Keratinocyte (primary cell): ENCODE results near the gene PIN1. TPM values are rescaled to one million over a fixed set of nuclear protein-coding genes. Genes with fewer than 3 reads are reported as not detected.

Experiments used
- DNase-seq: peaks from one replicate; pipeline ENCODE4 v3.0.0-alpha.2; 2011; ENCODE audit warnings: low read depth, missing footprints, low spot score
- FAIRE-seq: peaks from 2 replicates; lab custom pipeline; 2011; peaks lifted over from hg19 to GRCh38; lab: Jason Lieb, UNC
- H2AFZ ChIP-seq: 2 replicates; pipeline ENCODE4 v1.6.0; 2012; ENCODE audit warnings: low read length, control low read depth, inconsistent platforms; ENCODE audit not compliant: control insufficient read depth
- H3K27ac ChIP-seq: 2 replicates; pipeline ENCODE4 v1.5.1; 2011; ENCODE audit warnings: low read length; ENCODE audit not compliant: control insufficient read depth, insufficient read depth
- H3K27me3 ChIP-seq: 3 replicates; pipeline ENCODE4 v1.6.0; 2011; ENCODE audit warnings: low read length; ENCODE audit not compliant: control insufficient read depth, insufficient read depth; ENCODE audit errors: extremely low read depth
- H3K36me3 ChIP-seq, 2 experiments: 2 replicates in 1 of 2; 3 replicates in 1 of 2; pipeline ENCODE4 v1.5.1; 2011; ENCODE audit warnings: low read length in 2 of 2, mild to moderate bottlenecking in 1 of 2; ENCODE audit not compliant: control insufficient read depth in 2 of 2, insufficient read depth in 2 of 2; ENCODE audit errors: extremely low read depth in 1 of 2
- H3K4me1 ChIP-seq: 3 replicates; pipeline ENCODE4 v1.5.1; 2011; ENCODE audit warnings: low read length; ENCODE audit not compliant: control insufficient read depth, insufficient read depth; ENCODE audit errors: extremely low read depth
- H3K4me2 ChIP-seq: 3 replicates; pipeline ENCODE4 v1.6.0; 2011; ENCODE audit warnings: low read depth, low read length; ENCODE audit not compliant: control insufficient read depth, insufficient read depth; ENCODE audit errors: extremely low read depth
- H3K4me3 ChIP-seq, 3 experiments: fragments of 200-600 bp in 1 of 3; sonication (generic) in 1 of 3; 2 replicates in 2 of 3; 3 replicates in 1 of 3; pipeline ENCODE4 v1.5.1; 2011 to 2016; ENCODE audit warnings: low read length in 3 of 3, mild to moderate bottlenecking in 3 of 3, control low read depth in 2 of 3, inconsistent platforms in 1 of 3, low read depth in 1 of 3, mixed read lengths in 1 of 3, mixed run types in 1 of 3, moderate library complexity in 1 of 3; ENCODE audit not compliant: control insufficient read depth in 2 of 3, insufficient read depth in 2 of 3; ENCODE audit errors: extremely low read depth in 1 of 3
- H3K79me2 ChIP-seq: 2 replicates; pipeline ENCODE4 v1.6.0; 2012; ENCODE audit warnings: low read length; ENCODE audit not compliant: control insufficient read depth, insufficient read depth
- H3K9ac ChIP-seq: 3 replicates; pipeline ENCODE4 v1.6.0; 2011; ENCODE audit warnings: low read length; ENCODE audit not compliant: control insufficient read depth, insufficient read depth; ENCODE audit errors: extremely low read depth
- H3K9me1 ChIP-seq: 3 replicates; pipeline ENCODE4 v1.6.0; 2011; ENCODE audit warnings: low read length; ENCODE audit not compliant: control insufficient read depth, insufficient read depth; ENCODE audit errors: extremely low read depth
- H3K9me3 ChIP-seq: 2 replicates; pipeline ENCODE4 v1.5.1; 2012; ENCODE audit warnings: low read depth, low read length; ENCODE audit not compliant: control insufficient read depth
- H4K20me1 ChIP-seq: 3 replicates; pipeline ENCODE4 v1.6.0; 2011; ENCODE audit warnings: low read length; ENCODE audit not compliant: control insufficient read depth, insufficient read depth; ENCODE audit errors: extremely low read depth
- CTCF ChIP-seq, 3 experiments: IDR thresholded peaks in 1 of 3; conservative IDR thresholded peaks in 1 of 3; optimal IDR thresholded peaks in 1 of 3; 2 replicates in 2 of 3; 3 replicates in 1 of 3; pipeline versions ENCODE3 to v1.5.1; 2011; ENCODE audit warnings: low read length in 3 of 3, mild to moderate bottlenecking in 3 of 3, moderate library complexity in 2 of 3, control low read depth in 1 of 3, inconsistent platforms in 1 of 3; ENCODE audit not compliant: insufficient read depth in 2 of 3; ENCODE audit errors: extremely low read depth in 1 of 3
- EZH2 ChIP-seq: IDR thresholded peaks from one replicate; pipeline ENCODE4 v1.6.1; 2012; ENCODE audit warnings: inconsistent platforms, mild to moderate bottlenecking, low read length, moderate library complexity
- dilution Hi-C: fragments of 300-500 bp; cut with MboI; formaldehyde crosslinking; loops from one replicate; pipeline ENCODE4 v1.7.0; 2020; ENCODE audit warnings: low sequenced_read_pairs; ENCODE audit not compliant: extremely low pct_ligation_motif_present
- polyA plus RNA-seq, 5 experiments: library from polyadenylated mRNA; depleted of rRNA in 3 of 5; stranded (reverse) in 3 of 5; stranded (forward) in 1 of 5; unstranded in 1 of 5; fragments of >200 nt; gene quantifications; 1 replicate in 1 of 5; 2 replicates in 3 of 5; 3 replicates in 1 of 5; pipeline versions ENCODE4 v1.2.1 to v1.2.3, GENCODE V29; 2011 to 2012; ENCODE audit warnings: missing spikeins in 2 of 5, low read depth in 1 of 5, low replicate concordance in 1 of 5

The PIN1 gene
- polyA plus RNA-seq, 1 donor (not counting 4 experiments of a cell fraction or from before 2014, with no cell fraction given) = 39.8 TPM

- Histone ChIP-seq H2AFZ (no peak overlapping the region), H3K9ac (no peak overlapping the region), H3K79me2 (no peaks in the 10 kb centered on the region), H3K27me3 (peaks cover 9% of the 10 kb centered on the region), H3K36me3 (no peaks in the 10 kb centered on the region), H4K20me1 (no peaks in the 10 kb centered on the region), H3K4me1 (peaks cover 11% of the 10 kb centered on the region), H3K9me3 (no peaks in the 10 kb centered on the region), H3K4me3 (no peak overlapping the region), H3K4me2 (no peak overlapping the region), H3K27ac (no peak overlapping the region), H3K9me1 (no peaks in the 10 kb centered on the region)
- DNase-seq (no peak), FAIRE-seq (no peak)
- no peak for TF ChIP-seq EZH2
- TF ChIP-seq CTCF (optimal IDR thresholded peaks at IDR 0.05 in 1 of 3, IDR thresholded peaks at IDR 0.05 in 1 of 3, conservative IDR thresholded peaks at IDR 0.05 in 1 of 3; ENCODE audit: extremely low read depth in 1 of 3, insufficient read depth in 2 of 3, low read length in 3 of 3) = no peak
- dilution Hi-C loops = no loop called here
Measured at GRCh38 chr19:9860407-9860806, 25.3 kb downstream of the PIN1 start.

- Histone ChIP-seq H3K79me2 (no peaks in the 10 kb centered on the region), H3K27ac (no peak overlapping the region), H2AFZ (no peak overlapping the region), H3K9me1 (no peaks in the 10 kb centered on the region), H3K4me3 (no peak overlapping the region), H4K20me1 (no peaks in the 10 kb centered on the region), H3K9ac (no peak overlapping the region), H3K27me3 (peaks cover 9% of the 10 kb centered on the region), H3K9me3 (no peaks in the 10 kb centered on the region), H3K4me1 (peaks cover 11% of the 10 kb centered on the region), H3K36me3 (no peaks in the 10 kb centered on the region), H3K4me2 (no peak overlapping the region)
- DNase-seq = no peak
- no peak for TF ChIP-seq EZH2
- no peak for TF ChIP-seq CTCF (optimal IDR thresholded peaks at IDR 0.05 in 1 of 3, IDR thresholded peaks at IDR 0.05 in 1 of 3, conservative IDR thresholded peaks at IDR 0.05 in 1 of 3; ENCODE audit: extremely low read depth in 1 of 3, insufficient read depth in 2 of 3, low read length in 3 of 3)
- no peak for FAIRE-seq
- dilution Hi-C loops = no loop called here
Measured at GRCh38 chr19:9861503-9861902, 26.4 kb downstream of the PIN1 start.
